Renal cortical epithelial cell (primary cell): ENCODE results near the gene EPN1. TPM values are rescaled to one million over a fixed set of nuclear protein-coding genes. Genes with fewer than 3 reads are reported as not detected.
"Not testable (repeated sequence)": the region's sequence is repeated elsewhere in the genome, so short reads cannot be mapped to it uniquely, and the experiment has no call there.

ENCODE experiments used
- DNase-seq: peaks from one replicate; pipeline ENCODE4 v3.0.0-alpha.2; 2011; ENCODE audit warnings: low read depth
- total RNA-seq: library from RNA; depleted of rRNA; stranded (reverse); fragments of >200 nt; gene quantifications from 2 replicates; pipeline ENCODE4 v1.2.3, GENCODE V29; 2014

EPN1 gene
- total RNA-seq, 1 donor from 2014 or later: 248 TPM

GRCh38 chr19:55693336-55693974 is 18.4 kb downstream of the EPN1 start:
- DNase-seq: no peak

DNA sequence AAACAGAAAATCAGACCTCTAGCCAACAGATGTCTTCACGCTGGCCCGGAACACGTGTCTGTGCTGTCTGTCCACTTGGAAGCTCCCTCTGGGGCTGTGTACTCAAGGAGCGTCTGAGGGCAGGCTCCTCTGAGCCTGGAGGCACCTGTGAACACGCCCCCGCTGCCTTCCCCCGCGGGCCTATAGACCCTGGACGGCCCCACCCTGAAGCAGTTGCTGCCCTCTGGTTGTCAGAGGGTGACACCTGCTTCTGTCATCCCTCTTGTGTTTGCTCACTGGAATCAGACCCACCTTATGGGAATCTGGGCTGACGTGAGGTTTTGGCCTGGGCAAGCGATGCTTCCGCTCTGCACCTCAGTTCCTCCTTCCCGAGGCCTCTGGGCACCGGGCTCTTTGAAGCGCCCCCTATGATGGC is 19.2 kb downstream of the EPN1 start:
- no peak for DNase-seq

DNA sequence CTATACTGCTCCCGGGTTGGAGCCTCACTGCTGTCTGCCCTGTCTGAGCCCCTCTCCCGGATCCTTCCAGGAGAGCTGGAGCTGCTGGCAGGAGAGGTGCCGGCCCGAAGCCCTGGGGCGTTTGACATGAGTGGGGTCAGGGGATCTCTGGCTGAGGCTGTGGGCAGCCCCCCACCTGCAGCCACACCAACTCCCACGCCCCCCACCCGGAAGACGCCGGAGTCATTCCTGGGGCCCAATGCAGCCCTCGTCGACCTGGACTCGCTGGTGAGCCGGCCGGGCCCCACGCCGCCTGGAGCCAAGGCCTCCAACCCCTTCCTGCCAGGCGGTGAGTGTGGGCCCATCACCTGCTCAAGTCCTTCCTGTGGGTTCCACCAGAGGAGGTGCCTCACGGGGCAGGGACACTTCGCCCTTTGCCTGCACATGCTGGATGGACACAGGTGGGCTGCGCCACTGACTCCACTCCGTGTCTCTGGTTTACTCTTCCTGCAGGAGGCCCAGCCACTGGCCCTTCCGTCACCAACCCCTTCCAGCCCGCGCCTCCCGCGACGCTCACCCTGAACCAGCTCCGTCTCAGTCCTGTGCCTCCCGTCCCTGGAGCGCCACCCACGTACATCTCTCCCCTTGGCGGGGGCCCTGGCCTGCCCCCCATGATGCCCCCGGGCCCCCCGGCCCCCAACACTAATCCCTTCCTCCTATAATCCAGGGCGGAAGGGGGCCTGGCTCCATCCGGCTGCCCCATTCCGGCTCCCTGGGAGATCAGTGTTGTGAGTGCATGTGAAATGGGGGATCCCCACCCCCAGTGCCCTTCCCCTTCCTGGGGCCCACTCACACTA is 19.8 kb downstream of the EPN1 start:
- DNase-seq: no peak

DNA sequence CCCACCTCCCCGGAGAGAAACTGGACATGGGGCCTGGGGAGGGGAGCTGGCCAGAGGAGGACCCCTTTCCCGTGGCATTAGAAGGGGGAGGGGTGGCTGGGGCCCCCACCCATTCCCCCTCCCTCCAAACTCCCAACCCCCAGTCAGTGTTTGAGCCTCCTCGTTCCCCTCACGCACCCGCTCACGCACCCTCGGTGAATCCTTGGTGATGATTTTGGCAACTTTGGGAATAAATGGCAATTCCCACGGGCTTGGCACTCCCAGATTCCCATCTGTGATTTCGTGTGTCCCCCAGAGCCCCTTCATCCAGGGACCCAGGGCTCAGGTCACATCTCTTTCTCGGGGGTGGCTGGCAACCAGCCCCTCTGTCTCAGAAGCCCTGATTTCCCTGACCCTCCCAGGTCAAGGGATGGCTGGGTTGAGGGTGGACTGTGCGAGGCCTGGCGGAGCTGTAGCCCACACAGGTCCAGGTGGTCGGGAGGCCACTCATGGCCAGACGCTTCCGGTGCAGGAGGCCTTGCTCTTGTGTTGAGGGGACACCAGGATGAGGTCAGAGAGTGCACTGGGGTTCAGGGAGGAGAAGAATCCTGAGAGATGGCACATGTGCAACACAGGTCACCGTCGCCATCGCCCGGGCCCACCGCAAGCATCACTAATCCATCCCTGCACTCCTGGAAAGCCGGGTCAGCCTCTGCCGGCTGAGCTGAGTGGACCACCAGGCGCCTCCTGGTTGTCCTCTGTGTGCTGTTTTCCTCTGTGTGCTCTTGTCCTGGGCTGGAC is 20.7 kb downstream of the EPN1 start:
- DNase-seq: no peak

GRCh38 chr19:55696301-55697068 is 21.5 kb downstream of the EPN1 start:
- no peak for DNase-seq

GRCh38 chr19:55697069-55697440 is 22.0 kb downstream of the EPN1 start:
- no peak for DNase-seq

- DNase-seq: no peak
These were observed 22.7 kb downstream of the EPN1 start for GRCh38 chr19:55697698-55698097.

DNA sequence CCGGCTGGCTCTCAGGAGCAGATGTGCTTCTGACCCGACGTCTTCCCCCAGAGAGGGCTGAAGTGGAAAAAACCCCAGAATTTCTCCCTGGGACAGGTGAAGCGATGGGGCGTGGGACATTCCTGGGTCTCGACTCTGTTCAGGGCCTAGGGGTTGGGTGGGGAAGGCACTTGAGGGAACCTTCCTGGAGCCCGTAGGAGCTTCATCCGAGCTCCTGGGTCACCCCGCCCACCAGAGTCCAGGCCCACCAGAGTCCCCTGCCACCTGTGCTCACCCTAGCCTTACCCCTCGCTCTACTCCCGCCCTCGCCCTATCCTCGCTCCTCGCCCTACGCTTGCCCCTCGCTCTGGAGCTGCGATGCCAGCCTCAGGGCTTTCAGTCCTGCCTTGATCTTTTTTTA is 23.2 kb downstream of the EPN1 start:
- no peak for DNase-seq

GRCh38 chr19:55699221-55699620 is 24.2 kb downstream of the EPN1 start:
- DNase-seq: no peak

- DNase-seq: no peak
These were observed 25.8 kb downstream of the EPN1 start for GRCh38 chr19:55700813-55701212.

DNA sequence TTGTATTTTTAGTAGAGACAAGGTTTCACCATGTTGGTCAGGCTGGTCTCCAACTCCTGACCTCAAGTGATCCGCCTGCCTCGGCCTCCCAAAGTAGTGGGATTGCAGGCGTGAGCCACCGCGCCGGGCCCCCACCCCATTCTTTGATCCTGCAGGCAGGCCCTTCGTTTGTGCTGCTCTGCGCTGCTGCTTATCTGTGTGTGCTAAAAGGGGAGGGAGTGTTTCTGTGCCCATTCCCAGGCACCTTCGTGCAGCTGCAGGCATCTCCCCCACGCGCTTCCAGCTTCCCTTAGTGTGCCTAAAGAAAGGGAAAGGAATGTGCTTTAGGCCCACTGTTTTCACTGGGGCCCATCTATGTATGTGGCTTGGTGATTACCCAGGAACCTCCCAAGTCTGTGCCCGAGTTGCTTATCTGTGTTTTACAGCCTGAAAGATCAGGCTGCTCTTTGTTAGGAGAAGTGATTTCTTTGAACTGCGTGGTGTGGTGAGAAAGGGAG is 27.2 kb downstream of the EPN1 start:
- DNase-seq: no peak

GRCh38 chr19:55703790-55704215 is 28.8 kb downstream of the EPN1 start:
- DNase-seq: no peak

- DNase-seq: no peak
These were observed 29.6 kb downstream of the EPN1 start for GRCh38 chr19:55704494-55705245.

DNA sequence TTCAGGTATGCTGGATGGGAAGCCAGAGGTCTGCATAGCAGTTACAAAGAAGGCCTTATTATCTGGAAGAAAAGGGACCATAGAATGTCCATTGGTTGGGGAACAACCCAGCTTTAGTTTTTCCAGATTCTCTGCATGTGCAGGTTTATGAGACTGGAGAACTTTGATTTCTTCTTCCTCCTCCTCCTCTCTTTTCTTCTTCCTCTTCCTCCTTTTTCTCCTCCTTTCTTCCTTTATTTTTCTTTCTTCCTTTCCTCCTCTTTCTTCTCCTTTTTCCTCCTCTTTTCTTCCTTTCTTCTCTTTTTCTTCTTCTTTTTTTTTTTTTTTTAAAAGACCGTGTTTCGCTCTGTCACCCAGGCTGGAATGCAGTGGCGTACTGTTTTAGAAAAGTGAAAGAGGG is 30.9 kb downstream of the EPN1 start:
- no peak for DNase-seq

- no peak for DNase-seq
These were observed 36.7 kb downstream of the EPN1 start for GRCh38 chr19:55711719-55712118.

- DNase-seq: no peak
These were observed 38.0 kb downstream of the EPN1 start for GRCh38 chr19:55712804-55713631.

GRCh38 chr19:55716531-55716930 is 41.5 kb downstream of the EPN1 start:
- DNase-seq: no peak

GRCh38 chr19:55717251-55717650 is 42.2 kb downstream of the EPN1 start:
- no peak for DNase-seq

DNA sequence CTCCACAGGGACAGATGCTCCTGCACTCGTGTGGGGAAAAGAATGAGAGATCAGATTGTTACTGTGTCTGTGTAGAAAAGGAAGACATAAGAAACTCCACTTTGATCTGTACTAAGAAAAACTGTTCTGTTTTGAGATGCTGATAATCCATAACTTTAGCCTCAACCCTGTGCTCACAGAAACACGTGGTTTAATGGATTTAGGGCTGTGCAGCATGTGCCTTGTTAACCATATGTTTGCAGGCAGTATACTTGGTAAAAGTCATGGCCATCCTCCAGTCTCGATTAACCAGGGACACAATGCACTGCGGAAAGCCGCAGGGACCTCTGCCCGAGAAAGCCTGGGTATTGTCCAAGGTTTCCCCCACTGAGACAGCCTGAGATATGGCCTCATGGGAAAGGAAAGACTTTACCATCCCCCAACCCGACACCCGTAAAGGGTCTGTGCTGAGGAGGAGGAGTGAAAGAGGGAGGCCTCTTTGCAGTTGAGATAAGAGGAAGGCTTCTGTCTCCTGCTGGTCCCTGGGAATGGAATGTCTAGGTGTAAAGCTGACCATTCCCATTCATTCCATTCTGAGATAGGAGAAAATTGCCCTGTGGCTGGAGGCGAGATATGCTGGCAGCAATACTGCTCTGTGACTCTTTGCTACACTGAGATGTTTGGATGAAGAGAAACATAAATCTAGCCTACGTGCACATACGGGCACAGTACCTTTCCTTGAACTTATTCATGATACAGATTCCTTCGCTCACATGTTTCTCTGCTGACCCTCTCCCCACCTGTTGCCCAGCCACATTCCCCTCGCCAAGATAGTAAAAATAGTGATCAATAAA is 43.1 kb downstream of the EPN1 start:
- DNase-seq: not testable (repeated sequence)
